ENCODE measurements around the gene GNPTG. TPM values are rescaled to one million over a fixed set of nuclear protein-coding genes. Genes with fewer than 3 reads are reported as not detected.

Gene GNPTG
- total RNA-seq, 1 experiment from 2014 or later, result 29.4 TPM

GRCh38 chr16:1333854-1334700 is 17.7 kb upstream of the GNPTG start:
- Histone ChIP-seq H3K27ac (ENCODE audit: insufficient read length, low read depth, low read length) (no peak overlapping the region), H3K79me2 (ENCODE audit: insufficient read depth, low read length) (no peaks in the 10 kb centered on the region), H3K4ac (ENCODE audit: low read depth, low read length) (no peak overlapping the region), H3T11ph (ENCODE audit: low read length) (no peak overlapping the region), H3K23me2 (ENCODE audit: insufficient read length, low read depth, low read length, poor library complexity, severe bottlenecking) (peaks cover 20% of the 10 kb centered on the region), H3K14ac (ENCODE audit: insufficient read depth, low read length) (no peak overlapping the region; the same call in 1 of the 2 replicates), H2AK5ac (ENCODE audit: insufficient read length, low read length) (no peak overlapping the region), H2BK120ac (ENCODE audit: low read depth, low read length, poor library complexity, severe bottlenecking) (no peak overlapping the region), H3K79me1 (ENCODE audit: insufficient read depth, low read depth, low read length, poor library complexity, severe bottlenecking) (no peaks in the 10 kb centered on the region), H3K56ac (ENCODE audit: insufficient read length, low read depth, low read length) (no peak overlapping the region), H4K8ac (replicated peaks; ENCODE audit: insufficient read length, low read depth, low read length) (no peak overlapping the region), H4K20me1 (ENCODE audit: control insufficient read depth, insufficient read depth, insufficient read length) (no peaks in the 10 kb centered on the region), H3K9ac (ENCODE audit: extremely low read depth, insufficient read length, low read length) (no peak overlapping the region), H3K4me2 (ENCODE audit: insufficient read depth, insufficient read length, low read length) (peak overlapping the region; percentile 27), H2AFZ (ENCODE audit: low read length) (no peak overlapping the region), H4K5ac (ENCODE audit: insufficient read length, low read depth, low read length) (no peak overlapping the region), H2BK20ac (ENCODE audit: low read depth, low read length, poor library complexity, severe bottlenecking) (no peak overlapping the region), H2BK5ac (ENCODE audit: insufficient read length, low read length) (no peak overlapping the region), H2BK15ac (ENCODE audit: low read depth, low read length) (no peak overlapping the region), H4K91ac (ENCODE audit: insufficient read length, low read depth, low read length) (no peak overlapping the region), H3K23ac (ENCODE audit: insufficient read length, low read depth, low read length) (no peak overlapping the region), H3K27me3 (ENCODE audit: insufficient read depth, low read length) (peaks cover 16% of the 10 kb centered on the region; the same call in 1 of the 2 replicates), H3K4me1 (ENCODE audit: insufficient read depth, low read length) (no peaks in the 10 kb centered on the region), H3K9me3 (ENCODE audit: control insufficient read depth, low read depth, low read length) (no peaks in the 10 kb centered on the region), H3K18ac (ENCODE audit: insufficient read length, low read depth, low read length) (no peak overlapping the region), H2BK12ac (ENCODE audit: insufficient read length, low read depth, low read length) (no peak overlapping the region)
- Mint-ChIP-seq H3K36me3 (ENCODE audit: insufficient read depth in 1 of 3, low read depth in 3 of 3) (no peaks in the 10 kb centered on the region), H3K27ac (no peak overlapping the region), H3K27me3 (ENCODE audit: low read depth) (peaks cover 47% of the 10 kb centered on the region), H3K4me1 (peaks cover 12 to 18% of the 10 kb centered on the region in 2 experiments), H3K9me3 (no peaks in the 10 kb centered on the region), H3K4me3 (peak overlapping the region; percentile 44 to 72; a peak in 4 of 5 replicates)
- DNase-seq, result no peak
- no peak for TF ChIP-seq CTCF (conservative IDR thresholded peaks at IDR 0.05)
- no CpG with 5 or more reads among the region's 78 CpGs for WGBS (ENCODE audit: extremely low coverage, insufficient read length, low lambda C conversion rate)
